Measurements from ENCODE around the gene GNG7.
"Not testable (repeated sequence)": the region's sequence is repeated elsewhere in the genome, so short reads cannot be mapped to it uniquely, and the experiment has no call there.

Gene GNG7

DNA sequence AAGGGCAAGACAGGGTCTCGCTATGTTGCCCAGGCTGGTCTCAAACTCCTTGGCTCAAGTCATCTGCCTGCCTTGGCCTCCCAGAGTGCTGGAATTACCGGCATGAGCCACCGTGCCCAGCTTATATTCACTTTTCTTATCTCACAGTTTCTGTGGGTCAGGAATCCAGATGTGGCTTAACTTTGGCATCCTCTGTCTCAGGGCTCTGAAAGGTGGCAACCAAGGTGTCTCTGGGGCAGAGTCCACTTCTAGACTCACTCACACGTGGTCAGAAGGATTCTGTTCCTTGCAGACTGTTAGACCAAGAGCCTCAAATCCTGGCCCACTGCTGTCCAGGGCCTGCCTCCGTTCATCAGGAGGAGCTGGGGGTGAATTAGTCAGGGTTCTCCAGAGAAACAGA, 238.1 kb downstream of the GNG7 start:
- no peak for DNase-seq (ENCODE audit: low read depth in 2 of 2)

DNA sequence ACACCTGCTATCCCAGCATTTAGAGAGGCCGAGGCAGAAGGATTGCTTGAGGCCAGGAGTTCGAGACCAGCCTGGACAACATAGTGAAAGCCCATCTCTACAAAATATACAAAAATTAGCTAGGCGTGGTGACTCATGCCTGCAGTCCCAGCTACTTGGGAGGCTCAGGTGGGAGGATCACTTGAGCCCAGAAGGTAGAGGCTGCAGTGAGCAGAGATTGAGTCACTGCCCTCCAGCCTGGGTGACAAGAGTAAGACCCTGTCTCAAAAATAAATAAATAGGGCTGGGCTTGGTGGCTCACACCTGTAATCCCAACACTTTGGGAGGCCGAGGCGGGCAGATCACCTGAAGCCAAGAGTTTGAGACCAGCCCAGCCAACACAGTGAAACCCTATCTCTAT, 238.8 kb downstream of the GNG7 start:
- not testable (repeated sequence) for DNase-seq (ENCODE audit: low read depth in 2 of 2)

DNA sequence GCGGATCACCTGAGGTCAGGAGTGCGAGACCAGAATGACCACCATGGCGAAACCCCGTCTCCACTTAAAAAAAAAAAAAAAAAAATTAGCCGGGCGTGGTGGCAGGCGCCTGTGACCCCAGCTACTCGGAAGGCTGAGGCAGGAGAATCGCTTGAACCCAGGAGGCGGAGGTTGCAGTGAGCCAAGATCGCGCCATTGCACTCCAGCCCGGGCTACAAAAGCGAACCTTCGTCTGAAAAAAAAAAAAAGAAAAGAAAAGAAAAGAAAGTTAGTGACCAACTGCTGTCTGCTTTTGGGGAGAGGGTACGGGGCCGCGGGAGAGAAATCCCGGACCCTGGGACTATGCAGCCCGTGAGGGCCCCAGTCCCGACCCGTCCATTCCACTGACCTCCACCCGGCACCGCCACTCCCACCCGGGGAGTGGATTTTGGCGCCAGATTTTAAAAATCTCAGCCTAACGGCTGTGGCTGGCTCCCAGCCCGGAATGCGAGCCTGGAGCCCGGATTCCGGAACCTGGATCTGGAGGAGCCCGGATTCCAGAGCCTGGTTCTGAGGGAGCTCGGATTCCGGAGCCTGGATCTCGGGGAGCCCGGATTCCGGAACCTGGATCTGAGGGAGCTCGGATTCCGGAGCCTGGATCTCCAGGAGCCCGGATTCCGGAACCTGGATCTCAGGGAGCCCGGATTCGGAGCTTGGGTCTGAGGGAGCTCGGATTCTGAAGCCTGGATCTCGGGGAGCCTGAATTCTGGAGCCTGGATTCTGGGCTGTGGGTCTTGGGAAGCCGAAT, 239.7 kb downstream of the GNG7 start:
- DNase-seq (ENCODE audit: low read depth in 2 of 2) = no peak

DNA sequence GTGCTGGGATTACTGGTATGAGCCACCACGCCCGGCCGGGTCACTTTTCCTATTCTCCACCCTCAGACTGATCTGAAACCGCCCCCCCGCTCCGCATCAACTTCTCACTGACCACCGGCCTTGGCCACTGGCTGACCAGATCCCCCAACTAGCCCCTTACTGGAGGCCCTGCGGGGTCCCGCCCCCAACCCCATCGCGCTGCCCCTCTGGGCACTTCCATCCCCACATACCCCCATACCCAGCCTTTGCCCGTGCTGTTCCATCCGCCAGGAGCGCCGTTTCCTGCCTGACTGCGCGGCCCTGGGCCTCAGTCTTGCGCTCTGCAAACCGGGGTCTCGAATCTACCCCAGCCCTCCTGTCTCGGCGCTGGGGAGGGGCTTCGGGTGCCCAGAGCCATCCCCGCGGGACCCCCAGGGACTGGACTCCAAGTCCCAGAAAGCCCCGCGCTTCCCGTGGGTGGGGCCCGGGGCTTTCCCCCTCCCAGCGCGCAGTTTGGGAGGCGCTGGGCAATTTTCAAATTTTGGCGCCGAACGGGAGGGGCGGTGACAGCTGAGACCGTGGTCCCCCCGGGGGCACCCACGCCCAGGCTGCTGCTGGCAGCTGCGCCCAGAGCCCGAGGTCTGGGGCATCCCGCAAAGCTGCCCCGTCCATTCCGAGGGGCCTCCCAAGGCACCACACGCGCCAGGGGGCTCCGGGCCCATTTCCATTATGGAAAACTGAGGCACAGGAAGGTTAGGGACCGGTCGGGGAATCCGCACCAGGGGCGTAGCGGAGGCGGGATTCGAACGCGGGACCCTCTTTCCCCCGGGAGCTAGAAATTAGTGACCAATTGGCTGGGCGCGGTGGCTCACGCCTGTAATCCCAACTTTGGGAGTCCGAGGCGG, 240.5 kb downstream of the GNG7 start:
- DNase-seq (ENCODE audit: low read depth in 2 of 2) = peak; percentile 53 to 71

All from activated CD4-positive, alpha-beta T cell treated with anti-CD3 and anti-CD28 coated beads for 24 hours (primary cell).